ENCODE results near the gene PHYH.
"Not testable (repeated sequence)": the region's sequence is repeated elsewhere in the genome, so short reads cannot be mapped to it uniquely, and the experiment has no call there.

The PHYH gene

GRCh38 chr10:13270877-13271551, 28.9 kb downstream of the PHYH start:
- no peak for DNase-seq

GRCh38 chr10:13268841-13269240, 31.0 kb downstream of the PHYH start:
- DNase-seq: no peak

- DNase-seq: no peak
Measured at GRCh38 chr10:13268310-13268709, 31.6 kb downstream of the PHYH start.

GRCh38 chr10:13263591-13263990, 36.3 kb downstream of the PHYH start:
- DNase-seq: no peak

GRCh38 chr10:13262433-13262832, 37.4 kb downstream of the PHYH start:
- DNase-seq: no peak

GRCh38 chr10:13257621-13258140, 42.2 kb downstream of the PHYH start:
- DNase-seq: no peak

- no peak for DNase-seq
Measured at GRCh38 chr10:13256627-13257026, 43.2 kb downstream of the PHYH start.

GRCh38 chr10:13253726-13254125, 46.1 kb downstream of the PHYH start:
- DNase-seq: no peak

- no peak for DNase-seq
Measured at GRCh38 chr10:13247784-13248183, 52.1 kb downstream of the PHYH start.

- DNase-seq: no peak
Measured at GRCh38 chr10:13247246-13247645, 52.6 kb downstream of the PHYH start.

GRCh38 chr10:13242260-13242659, 57.6 kb downstream of the PHYH start:
- DNase-seq: not testable (repeated sequence)

- no peak for DNase-seq
Measured at GRCh38 chr10:13241613-13242012, 58.3 kb downstream of the PHYH start.

- DNase-seq: no peak
Measured at GRCh38 chr10:13239923-13240322, 59.9 kb downstream of the PHYH start.

GRCh38 chr10:13238271-13239077, 61.4 kb downstream of the PHYH start:
- no peak for DNase-seq

GRCh38 chr10:13236638-13237037, 63.2 kb downstream of the PHYH start:
- no peak for DNase-seq

GRCh38 chr10:13234736-13235135, 65.1 kb downstream of the PHYH start:
- DNase-seq: not testable (repeated sequence)

- no peak for DNase-seq
Measured at GRCh38 chr10:13234172-13234571, 65.7 kb downstream of the PHYH start, which contains the start of gene UCMA. Gene UCMA (minus strand): TSS chr10:13234374. CDS start chr10:13234258, 116 bp downstream.

GRCh38 chr10:13233358-13233757, 66.5 kb downstream of the PHYH start:
- DNase-seq: no peak

- no peak for DNase-seq
Measured at GRCh38 chr10:13231808-13232207, 68.1 kb downstream of the PHYH start.

GRCh38 chr10:13231190-13231589, 68.7 kb downstream of the PHYH start:
- no peak for DNase-seq
